Gastroesophageal sphincter (tissue), 4 donors: ENCODE measurements around the gene PTPRG. TPM values are rescaled to one million over a fixed set of nuclear protein-coding genes. Genes with fewer than 3 reads are reported as not detected.

Experiments used
- ATAC-seq: fragments of 150-250 bp; one replicate; pipeline ENCODE4 v1.9.1; 2016; ENCODE audit warnings: mild to moderate bottlenecking, moderate library complexity
- H3K27ac ChIP-seq, 4 donors: fragments of 200-600 bp; sonication (generic) in 3 of 4; 1 replicate in 3 of 4; 2 replicates in 1 of 4; pipeline ENCODE4 v1.5.1; 2016 to 2019
- H3K27me3 ChIP-seq: fragments of 200-600 bp; sonication (generic); one replicate; pipeline ENCODE4 v1.5.1; 2019
- H3K36me3 ChIP-seq, 2 donors: fragments of 200-600 bp; sonication (generic); one replicate each; pipeline ENCODE4 v1.5.1; 2019; ENCODE audit warnings: control low read depth in 1 of 2
- H3K4me1 ChIP-seq, 3 donors: fragments of 200-600 bp; sonication (generic); 1 replicate in 2 of 3; 2 replicates in 1 of 3; pipeline ENCODE4 v1.5.1; 2016 to 2019; ENCODE audit warnings: control low read depth in 2 of 3
- H3K4me3 ChIP-seq, 2 donors: fragments of 200-600 bp; sonication (generic); one replicate each; pipeline ENCODE4 v1.5.1; 2019; ENCODE audit warnings: mild to moderate bottlenecking in 1 of 2, moderate library complexity in 1 of 2
- H3K9me3 ChIP-seq, 3 donors: fragments of 200-600 bp; sonication (generic); one replicate each; pipeline ENCODE4 v1.5.1; 2017 to 2019; ENCODE audit warnings: control low read depth in 2 of 3
- EP300 ChIP-seq: sonication (generic); formaldehyde crosslinking; IDR thresholded peaks from one replicate; pipeline ENCODE4 v1.6.1; 2017; ENCODE audit warnings: antibody characterized with exemption, mild to moderate bottlenecking
- POLR2A ChIP-seq, 2 donors: fragments of 450-650 bp; IDR thresholded peaks; one replicate each; pipeline ENCODE4 v1.6.1; 2017; ENCODE audit warnings: antibody characterized with exemption in 2 of 2, mild to moderate bottlenecking in 2 of 2, moderate library complexity in 1 of 2
- POLR2AphosphoS5 ChIP-seq: sonication (generic); formaldehyde crosslinking; IDR thresholded peaks from one replicate; pipeline ENCODE4 v1.6.1; 2017; ENCODE audit warnings: antibody characterized with exemption
- WGBS, 2 donors: methylation state at CpG; one replicate each; pipeline ENCODE4 v1.1.5; 2018; ENCODE audit warnings: low coverage in 1 of 2; 5-methylcytosine and 5-hydroxymethylcytosine counted together
- total RNA-seq, 4 donors: library from RNA; depleted of rRNA; stranded (reverse); fragments of >200 nt; gene quantifications; one replicate each; pipeline ENCODE4 v1.1.0, GENCODE V29; 2016
- TF ChIP-seq, protein P1 (sequence below), 4 experiments: fragments of 200-600 bp in 2 of 4; fragments of 450-650 bp in 2 of 4; sonication (generic) in 1 of 4; IDR thresholded peaks; one replicate each; pipeline ENCODE4 v1.5.1; 2017 to 2019; ENCODE audit warnings: antibody characterized with exemption in 4 of 4, mild to moderate bottlenecking in 2 of 4, moderate library complexity in 2 of 4

Gene PTPRG
- total RNA-seq, 4 donors from 2014 or later, result 48.7 to 81.9 (median 52.8) TPM

DNA sequence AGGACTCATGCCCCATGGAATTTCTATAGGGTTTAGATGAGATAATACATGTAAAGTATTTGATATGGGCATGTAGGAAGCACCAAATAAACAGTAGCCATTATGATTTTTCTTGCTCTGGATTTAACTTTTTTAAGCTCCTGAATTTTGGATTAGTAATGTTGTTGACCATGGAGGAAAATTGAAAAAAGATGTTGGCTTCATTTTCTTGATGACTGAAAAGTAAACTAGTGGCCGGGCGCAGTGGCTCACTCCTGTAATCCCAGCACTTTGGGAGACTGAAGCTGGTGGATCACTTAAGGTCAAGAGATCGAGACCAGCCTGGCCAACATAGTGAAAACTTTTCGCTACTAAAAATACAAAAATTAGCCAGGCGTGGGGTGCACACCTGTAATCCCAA, 120.3 kb downstream of the PTPRG start:
- Histone ChIP-seq H3K4me1 (no peaks in the 10 kb centered on the region), H3K36me3 (no peaks in the 10 kb centered on the region), H3K27ac (no peak overlapping the region), H3K9me3 (no peaks in the 10 kb centered on the region), H3K27me3 (no peaks in the 10 kb centered on the region), H3K4me3 (no peak overlapping the region)
- 90 to 93% methylated on average over 5 of the region's 5 CpGs for WGBS, 2 donors
- TF ChIP-seq, protein P1, sequence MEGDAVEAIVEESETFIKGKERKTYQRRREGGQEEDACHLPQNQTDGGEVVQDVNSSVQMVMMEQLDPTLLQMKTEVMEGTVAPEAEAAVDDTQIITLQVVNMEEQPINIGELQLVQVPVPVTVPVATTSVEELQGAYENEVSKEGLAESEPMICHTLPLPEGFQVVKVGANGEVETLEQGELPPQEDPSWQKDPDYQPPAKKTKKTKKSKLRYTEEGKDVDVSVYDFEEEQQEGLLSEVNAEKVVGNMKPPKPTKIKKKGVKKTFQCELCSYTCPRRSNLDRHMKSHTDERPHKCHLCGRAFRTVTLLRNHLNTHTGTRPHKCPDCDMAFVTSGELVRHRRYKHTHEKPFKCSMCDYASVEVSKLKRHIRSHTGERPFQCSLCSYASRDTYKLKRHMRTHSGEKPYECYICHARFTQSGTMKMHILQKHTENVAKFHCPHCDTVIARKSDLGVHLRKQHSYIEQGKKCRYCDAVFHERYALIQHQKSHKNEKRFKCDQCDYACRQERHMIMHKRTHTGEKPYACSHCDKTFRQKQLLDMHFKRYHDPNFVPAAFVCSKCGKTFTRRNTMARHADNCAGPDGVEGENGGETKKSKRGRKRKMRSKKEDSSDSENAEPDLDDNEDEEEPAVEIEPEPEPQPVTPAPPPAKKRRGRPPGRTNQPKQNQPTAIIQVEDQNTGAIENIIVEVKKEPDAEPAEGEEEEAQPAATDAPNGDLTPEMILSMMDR (IDR thresholded peaks at IDR 0.05), result no peak
- TF ChIP-seq POLR2AphosphoS5 (no peak), POLR2A (IDR thresholded peaks at IDR 0.05) (no peak), EP300 (no peak)
- no peak for ATAC-seq

DNA sequence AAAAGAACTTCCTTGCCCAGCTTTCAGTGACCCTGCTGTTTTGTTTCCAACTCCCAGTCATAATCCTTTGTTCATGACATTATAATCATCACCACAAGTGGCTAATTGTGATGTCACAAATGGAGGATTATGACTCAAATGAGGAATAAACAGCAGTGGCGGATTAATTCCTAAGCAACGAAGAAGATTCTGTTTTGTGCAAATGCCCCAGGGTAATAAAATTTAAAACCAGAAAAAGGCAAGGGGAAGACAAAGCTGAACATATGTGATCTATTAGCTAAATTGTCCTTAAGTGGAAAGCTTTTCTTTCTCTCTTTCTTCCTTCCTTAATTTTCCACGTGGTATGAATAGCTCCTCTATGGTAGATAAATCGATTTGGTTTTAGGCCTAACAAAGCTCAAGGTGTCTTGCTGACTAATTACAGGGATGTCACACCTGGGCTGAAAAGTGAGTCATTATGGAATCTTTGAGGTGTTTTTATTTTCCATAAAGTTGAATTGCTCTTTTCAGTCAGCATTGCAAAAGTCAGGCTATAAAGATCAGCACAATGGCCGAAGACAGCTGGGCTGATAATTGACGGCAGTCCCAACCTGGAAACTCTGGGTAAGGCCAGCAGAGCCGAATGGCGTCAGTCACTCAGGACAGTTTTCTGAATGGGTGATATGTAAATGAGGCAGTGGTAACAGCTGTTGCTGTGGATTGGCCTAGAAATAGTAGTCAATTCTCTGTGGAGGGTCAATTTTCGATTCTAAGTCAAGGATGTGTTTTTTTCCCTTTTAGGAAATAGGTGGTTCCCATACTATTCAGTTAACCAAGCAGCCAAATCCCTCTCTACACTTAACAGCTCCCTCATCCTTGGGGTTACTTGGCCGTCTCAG, 121.5 kb downstream of the PTPRG start:
- peaks cover 0 to 8% (median 0%) of the 10 kb centered on the region in 3 donors for H3K4me1 ChIP-seq
- H3K9me3 ChIP-seq, result no peaks in the 10 kb centered on the region
- TF ChIP-seq EP300 (no peak), POLR2A (IDR thresholded peaks at IDR 0.05) (no peak), POLR2AphosphoS5 (no peak)
- TF ChIP-seq, protein P1 (IDR thresholded peaks at IDR 0.05), result no peak
- no peaks in the 10 kb centered on the region for H3K27me3 ChIP-seq
- no peak overlapping the region for H3K4me3 ChIP-seq
- H3K27ac ChIP-seq, result no peak overlapping the region
- no peak for ATAC-seq
- 68 to 74% methylated on average over 8 to 9 of the region's 10 CpGs for WGBS, 2 donors
- no peaks in the 10 kb centered on the region for H3K36me3 ChIP-seq

DNA sequence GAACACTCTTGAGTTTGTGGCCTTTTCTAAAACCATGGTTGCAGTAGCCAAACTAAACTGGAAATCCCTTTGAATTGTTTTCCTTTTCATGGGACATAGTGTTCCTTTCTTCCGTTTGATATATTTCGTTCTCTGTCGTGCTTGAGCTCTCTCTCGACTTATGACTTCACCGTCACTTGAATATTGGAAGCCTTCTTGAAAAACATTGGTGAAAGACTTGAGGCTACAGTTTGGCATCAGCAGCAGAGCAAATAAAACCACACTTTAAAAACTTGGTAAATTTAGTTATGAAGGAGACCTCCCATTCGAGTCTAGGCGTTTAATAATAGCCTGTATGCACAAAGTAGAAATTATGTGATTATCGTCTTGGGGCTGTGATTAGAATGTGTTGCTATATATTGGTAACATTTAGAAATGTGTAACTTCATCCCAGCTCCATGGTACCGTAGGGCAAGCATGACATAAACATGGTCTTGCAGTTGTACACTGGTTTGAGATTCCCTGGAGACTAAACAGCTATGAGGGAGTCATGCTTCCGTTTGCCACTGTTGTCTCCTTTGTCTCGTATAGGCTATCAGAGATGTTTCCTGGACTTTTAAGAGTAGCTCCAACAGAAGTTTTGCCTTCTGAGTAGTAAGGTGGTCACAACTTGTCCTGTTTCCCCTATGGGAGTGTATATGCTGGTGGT, 122.3 kb downstream of the PTPRG start:
- no peaks in the 10 kb centered on the region for H3K27me3 ChIP-seq
- no peak overlapping the region for H3K27ac ChIP-seq
- no peaks in the 10 kb centered on the region for H3K36me3 ChIP-seq
- H3K9me3 ChIP-seq, result no peaks in the 10 kb centered on the region
- H3K4me1 ChIP-seq, result peaks cover 0 to 11% (median 3%) of the 10 kb centered on the region in 3 donors
- WGBS, 2 donors, result 90 to 92% methylated on average over 11 of the region's 11 CpGs
- no peak for ATAC-seq
- TF ChIP-seq POLR2AphosphoS5, result peak; percentile 9
- TF ChIP-seq, protein P1 (IDR thresholded peaks at IDR 0.05), result no peak
- no peak overlapping the region for H3K4me3 ChIP-seq

DNA sequence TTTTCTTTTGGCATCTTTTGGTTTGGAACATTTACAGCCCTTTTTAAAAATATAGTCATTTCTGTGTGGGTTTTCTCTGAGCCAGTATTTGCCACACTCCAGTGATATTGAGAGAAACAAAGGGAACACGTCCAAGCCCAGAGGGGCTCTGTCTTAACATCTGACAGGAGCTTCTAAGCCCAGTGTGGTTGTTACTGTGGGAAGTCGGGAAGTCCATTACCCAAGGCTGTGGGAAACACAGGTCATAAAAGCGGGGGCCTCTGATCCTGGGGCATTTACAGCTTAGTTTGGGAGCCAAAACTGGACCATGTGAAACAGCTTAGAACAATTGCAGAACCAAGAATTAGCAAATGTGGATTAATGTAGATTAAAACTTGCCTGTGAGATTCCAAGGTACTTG, 123.0 kb downstream of the PTPRG start:
- no peaks in the 10 kb centered on the region for H3K9me3 ChIP-seq
- peaks cover 0 to 11% (median 3%) of the 10 kb centered on the region in 3 donors for H3K4me1 ChIP-seq
- TF ChIP-seq POLR2AphosphoS5, result no peak
- no peak for TF ChIP-seq POLR2A (IDR thresholded peaks at IDR 0.05)
- TF ChIP-seq, protein P1 (IDR thresholded peaks at IDR 0.05), result no peak
- no peak for TF ChIP-seq EP300
- H3K27me3 ChIP-seq, result no peaks in the 10 kb centered on the region
- H3K36me3 ChIP-seq, result no peaks in the 10 kb centered on the region
- no peak overlapping the region for H3K4me3 ChIP-seq
- 93% methylated on average over 2 of the region's 3 CpGs; no CpG with 5 or more reads in 1 of the 2 donors for WGBS, 2 donors
- no peak for ATAC-seq
- no peak overlapping the region for H3K27ac ChIP-seq
